Thyroid gland (tissue), 4 donors: Measurements from ENCODE around the gene SPRED2.

Source experiments
- CTCF ChIP-seq, 6 experiments: fragments of 200-600 bp in 3 of 6; fragments of 450-650 bp in 3 of 6; sonication (generic) in 3 of 6; IDR thresholded peaks; one replicate each; pipeline ENCODE4 v1.5.1; 2016 to 2019; ENCODE audit warnings: antibody characterized with exemption in 6 of 6, mild to moderate bottlenecking in 2 of 6, inconsistent platforms in 1 of 6, moderate library complexity in 1 of 6
- POLR2A ChIP-seq, 2 donors: fragments of 450-650 bp; IDR thresholded peaks; one replicate each; pipeline ENCODE4 v1.6.1; 2017; ENCODE audit warnings: antibody characterized with exemption in 2 of 2, mild to moderate bottlenecking in 2 of 2, moderate library complexity in 1 of 2

GRCh38 chr2:65476778-65477177 lies 44.4 kb upstream of the SPRED2 start:
- TF ChIP-seq CTCF (IDR thresholded peaks at IDR 0.05) (no peak), POLR2A (IDR thresholded peaks at IDR 0.05) (no peak)
